ENCODE data around the gene DAGLB.
"Not testable (repeated sequence)": the region's sequence is repeated elsewhere in the genome, so short reads cannot be mapped to it uniquely, and the experiment has no call there.

Gene DAGLB

GRCh38 chr7:6460303-6460702, 12.5 kb upstream of the DAGLB start:
- DNase-seq: no peak

GRCh38 chr7:6458676-6459075, 10.9 kb upstream of the DAGLB start:
- DNase-seq: not testable (repeated sequence)

GRCh38 chr7:6453734-6454133, 6.0 kb upstream of the DAGLB start:
- DNase-seq: peak; percentile 74 to 82

GRCh38 chr7:6451224-6451705, 3.5 kb upstream of the DAGLB start:
- DNase-seq: no peak

- DNase-seq: not testable (repeated sequence)
These were observed 2.8 kb upstream of the DAGLB start for GRCh38 chr7:6450591-6450990.

GRCh38 chr7:6449884-6450283, 2.1 kb upstream of the DAGLB start:
- DNase-seq: not testable (repeated sequence)

- no peak for DNase-seq
These were observed 1.3 kb upstream of the DAGLB start for GRCh38 chr7:6448943-6449543.

- DNase-seq: peak; percentile 68 to 87
These were observed 745 bp downstream of the DAGLB start for GRCh38 chr7:6446838-6447580.

GRCh38 chr7:6444516-6445269, 3.1 kb downstream of the DAGLB start:
- DNase-seq: no peak

- DNase-seq: peak; percentile 89 to 93
These were observed 4.3 kb downstream of the DAGLB start for GRCh38 chr7:6443372-6443941.

GRCh38 chr7:6442114-6442513, 5.6 kb downstream of the DAGLB start:
- DNase-seq: no peak

- no peak for DNase-seq
These were observed 7.4 kb downstream of the DAGLB start for GRCh38 chr7:6440381-6440780.

- no peak for DNase-seq
These were observed 9.3 kb downstream of the DAGLB start for GRCh38 chr7:6438427-6438826.

GRCh38 chr7:6437251-6437650, 10.5 kb downstream of the DAGLB start:
- no peak for DNase-seq

- no peak for DNase-seq
These were observed 11.4 kb downstream of the DAGLB start for GRCh38 chr7:6436385-6436685.

- peak in 1 of 2 experiments; percentile 80 for DNase-seq
These were observed 12.0 kb downstream of the DAGLB start for GRCh38 chr7:6435486-6436384.

GRCh38 chr7:6433784-6434615, 13.8 kb downstream of the DAGLB start:
- DNase-seq: no peak

GRCh38 chr7:6432781-6433180, 15.0 kb downstream of the DAGLB start:
- no peak for DNase-seq

GRCh38 chr7:6430974-6431373, 16.8 kb downstream of the DAGLB start:
- no peak for DNase-seq

- DNase-seq: peak in 1 of 2 experiments; percentile 32
These were observed 17.3 kb downstream of the DAGLB start for GRCh38 chr7:6430271-6430940.

- no peak for DNase-seq
These were observed 21.8 kb downstream of the DAGLB start for GRCh38 chr7:6425948-6426347.

Measured in SW 1271 (cell line).